Measurements from ENCODE around the gene DIAPH3. TPM values are rescaled to one million over a fixed set of nuclear protein-coding genes. Genes with fewer than 3 reads are reported as not detected.

DIAPH3 gene
- polyA plus RNA-seq, 2 of the 4 experiments (the other 2 are of a cell fraction), result 10.8 to 13.6 TPM

- TF ChIP-seq JUNB (IDR thresholded peaks at IDR 0.05) (no peak), EP300 (IDR thresholded peaks at IDR 0.05) (no peak), HMGXB4 (CRISPR knock-in tag; IDR thresholded peaks at IDR 0.05; ENCODE audit: borderline replicate concordance) (no peak), CBX2 (IDR thresholded peaks at IDR 0.05; ENCODE audit: borderline replicate concordance, low read depth) (no peak), ZC3H11A (IDR thresholded peaks at IDR 0.05) (no peak), ESRRA (IDR thresholded peaks at IDR 0.05; ENCODE audit: borderline replicate concordance, low read length) (no peak), CHD4 (IDR thresholded peaks at IDR 0.05; ENCODE audit: borderline replicate concordance) (no peak), ZFP36 (IDR thresholded peaks at IDR 0.05; ENCODE audit: borderline replicate concordance, partially characterized antibody) (no peak)
- H3K4me3 ChIP-seq, result no peak overlapping the region
- DNase-seq (ENCODE audit: low read depth in 1 of 2, low spot score in 1 of 2) (no peak), ATAC-seq (no peak), FAIRE-seq (no peak)
- H3K9me3 ChIP-seq, result no peaks in the 10 kb centered on the region
- WGBS (ENCODE audit: missing lambda C conversion rate), result 71% methylated on average over 5 of the region's 5 CpGs
- POLR2A ChIA-PET, result no interaction called here
- no peak overlapping the region for H3K4me2 ChIP-seq
- no peaks in the 10 kb centered on the region for H3K4me1 ChIP-seq
- H3K27ac ChIP-seq, result no peak overlapping the region
- CTCF ChIA-PET, result interaction anchor here (1.1 kb wide), 1 partner anchor 8 kb away, joined by 3 read pairs; no protein-coding TSS in a partner anchor
These were observed 503.7 kb downstream of the DIAPH3 start for GRCh38 chr13:59659981-59660380.

- DNase-seq (ENCODE audit: low read depth in 1 of 2, low spot score in 1 of 2), result no peak
- TF ChIP-seq EHMT2 (IDR thresholded peaks at IDR 0.05; ENCODE audit: low read depth) (no peak), JUNB (IDR thresholded peaks at IDR 0.05) (no peak), FOSL2 (IDR thresholded peaks at IDR 0.05) (no peak), FOSL2 (CRISPR knock-in tag; IDR thresholded peaks at IDR 0.05) (no peak), ELK1 (IDR thresholded peaks at IDR 0.05; ENCODE audit: low read depth, low read length) (no peak), HOXB13 (CRISPR knock-in tag; IDR thresholded peaks at IDR 0.05; ENCODE audit: low read depth) (no peak), ZNF302 (CRISPR knock-in tag; IDR thresholded peaks at IDR 0.05) (no peak), SMC3 (IDR thresholded peaks at IDR 0.05) (no peak), TFCP2L1 (CRISPR knock-in tag; IDR thresholded peaks at IDR 0.05) (no peak), NFE2L2 (conservative IDR thresholded peaks at IDR 0.05; ENCODE audit: low read length) (no peak), CTCF (IDR thresholded peaks at IDR 0.05) (no peak), HEYL (CRISPR knock-in tag; IDR thresholded peaks at IDR 0.05) (no peak)
- ChIA-PET CTCF (no interaction called here), POLR2A (no interaction called here)
- Histone ChIP-seq H3K9me3 (no peaks in the 10 kb centered on the region), H3K4me1 (no peaks in the 10 kb centered on the region), H3K27ac (no peak overlapping the region), H3K4me3 (no peak overlapping the region), H3K4me2 (no peak overlapping the region)
- no peak for FAIRE-seq
- 60% methylated on average over 6 of the region's 6 CpGs for WGBS (ENCODE audit: missing lambda C conversion rate)
- ATAC-seq, result no peak
These were observed 504.9 kb downstream of the DIAPH3 start for GRCh38 chr13:59658738-59659330.
